ENCODE measurements around the gene IFRD1.

The IFRD1 gene

DNA sequence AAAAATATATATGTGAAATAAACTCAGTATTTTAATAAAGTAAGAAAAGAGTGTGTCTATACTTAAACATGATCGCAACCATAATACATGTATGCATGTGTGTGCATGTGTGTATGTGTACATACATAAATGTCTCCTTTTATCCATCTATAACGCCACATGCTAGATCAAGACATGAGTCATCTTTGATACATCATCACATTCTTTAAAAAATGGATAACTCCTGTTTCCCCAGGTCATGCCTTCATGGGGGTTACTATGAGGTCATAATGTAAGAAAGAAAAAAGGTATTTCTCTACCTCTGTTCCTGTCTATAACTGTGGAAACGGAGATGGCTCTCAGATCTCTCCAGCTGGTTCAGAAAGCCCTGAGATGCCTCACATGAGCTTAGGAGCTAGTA lies 71.7 kb downstream of the IFRD1 start:
- no peak for DNase-seq

GRCh38 chr7:112523871-112524270 lies 73.6 kb downstream of the IFRD1 start:
- no peak for DNase-seq
